Astrocyte of the cerebellum (primary cell): ENCODE measurements around the gene MCM7.

ENCODE experiments used
- DNase-seq: peaks from one replicate; pipeline ENCODE4 v3.0.0-alpha.2; 2011; ENCODE audit warnings: low read depth
- H3K4me3 ChIP-seq: 2 replicates; pipeline ENCODE4 v1.5.1; 2011; ENCODE audit warnings: mild to moderate bottlenecking, low read depth, low read length, moderate library complexity
- CTCF ChIP-seq: IDR thresholded peaks from 2 replicates; pipeline ENCODE4 v1.5.1; 2012; ENCODE audit warnings: low read length, low read depth, moderate library complexity, mild to moderate bottlenecking; ENCODE audit errors: missing control alignments
- in situ Hi-C: cut with HindIII; loops from 2 replicates; pipeline ENCODE4 v1.10.0; 2017; ENCODE audit warnings: low sequenced_read_pairs

The MCM7 gene

GRCh38 chr7:100061518-100062193, 39.5 kb downstream of the MCM7 start:
- no peak for DNase-seq
- in situ Hi-C loops: no loop called here
- no peak for TF ChIP-seq CTCF
- H3K4me3 ChIP-seq: no peak overlapping the region

- in situ Hi-C loops: no loop called here
- TF ChIP-seq CTCF: no peak
- DNase-seq: no peak
- H3K4me3 ChIP-seq: no peak overlapping the region
These were observed 41.9 kb downstream of the MCM7 start for GRCh38 chr7:100059251-100059739.

- in situ Hi-C loops: no loop called here
These were observed 44.2 kb downstream of the MCM7 start for GRCh38 chr7:100057006-100057405.

GRCh38 chr7:100053215-100053614, 48.0 kb downstream of the MCM7 start:
- peak; percentile 7 for TF ChIP-seq CTCF
- in situ Hi-C loops: no loop called here
- peak; percentile 58 for DNase-seq
- no peak overlapping the region for H3K4me3 ChIP-seq

More at GRCh38 chr7:100057006-100057405, 44.2 kb downstream of the MCM7 start:
- no peak for TF ChIP-seq CTCF
- H3K4me3 ChIP-seq: no peak overlapping the region
- DNase-seq: no peak

- in situ Hi-C loops: no loop called here
- TF ChIP-seq CTCF: no peak
- H3K4me3 ChIP-seq: no peak overlapping the region
- DNase-seq: no peak
These were observed 49.6 kb downstream of the MCM7 start for GRCh38 chr7:100051611-100052010.

- in situ Hi-C loops: no loop called here
- peak; percentile 76 for DNase-seq
These were observed 51.5 kb downstream of the MCM7 start, which contains the start of gene ZSCAN21 for GRCh38 chr7:100049441-100050291. Gene ZSCAN21, plus strand, starts transcription at chr7:100049774. Its CDS starts 7,233 bp downstream, at chr7:100057007.

More at GRCh38 chr7:100049441-100050291, 51.5 kb downstream of the MCM7 start, which contains the start of gene ZSCAN21:
- TF ChIP-seq CTCF: peak; percentile 30
- H3K4me3 ChIP-seq: peak within 1 kb of the TSS; percentile 79
